HG02798 (cell line): Measurements from ENCODE around the gene ME3.

Experiments
- ATAC-seq: cut with Tn5 transposase; IDR thresholded peaks from one replicate; pipeline ENCODE4 v1.9.1; 2021; ENCODE audit warnings: mild to moderate bottlenecking; ENCODE audit not compliant: unreplicated experiment, poor library complexity

Gene ME3

DNA sequence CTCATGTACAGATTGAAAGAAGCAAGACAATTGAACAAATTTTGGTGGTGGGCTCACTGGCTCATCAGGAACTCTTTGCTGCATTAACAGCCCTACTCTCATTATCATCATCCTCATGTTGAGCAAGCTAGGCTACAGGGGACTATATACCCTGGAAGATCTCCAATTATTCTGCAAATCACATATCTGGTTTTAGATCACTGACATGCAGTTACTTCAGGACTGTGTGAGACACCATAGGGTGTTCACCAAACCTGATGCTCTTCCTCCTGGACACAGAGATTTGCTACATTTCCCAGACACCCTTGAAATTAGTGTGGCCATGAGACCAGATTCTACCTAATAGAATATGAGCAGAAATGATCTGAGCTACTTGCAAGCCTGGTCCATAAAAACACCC is 23.0 kb upstream of the ME3 start:
- no peak for ATAC-seq

DNA sequence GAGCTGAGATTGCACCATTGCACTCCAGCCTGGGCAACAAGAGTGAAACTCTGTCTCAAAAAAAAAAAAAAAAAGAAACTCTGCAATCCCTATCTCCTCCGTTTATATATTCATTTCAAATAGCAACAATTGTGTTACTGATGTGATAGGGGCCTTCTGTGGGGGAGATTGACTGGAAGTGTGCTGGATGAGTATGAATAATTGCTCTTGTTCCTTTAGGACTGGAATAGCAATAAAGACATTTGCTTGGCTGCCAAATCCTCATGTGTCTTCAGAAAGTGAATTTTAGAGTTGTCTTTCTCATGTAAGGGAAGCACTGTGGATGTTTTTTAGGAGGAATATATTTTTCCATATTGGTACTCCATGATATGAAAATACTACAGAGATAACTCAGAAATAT is 21.1 kb upstream of the ME3 start:
- no peak for ATAC-seq

DNA sequence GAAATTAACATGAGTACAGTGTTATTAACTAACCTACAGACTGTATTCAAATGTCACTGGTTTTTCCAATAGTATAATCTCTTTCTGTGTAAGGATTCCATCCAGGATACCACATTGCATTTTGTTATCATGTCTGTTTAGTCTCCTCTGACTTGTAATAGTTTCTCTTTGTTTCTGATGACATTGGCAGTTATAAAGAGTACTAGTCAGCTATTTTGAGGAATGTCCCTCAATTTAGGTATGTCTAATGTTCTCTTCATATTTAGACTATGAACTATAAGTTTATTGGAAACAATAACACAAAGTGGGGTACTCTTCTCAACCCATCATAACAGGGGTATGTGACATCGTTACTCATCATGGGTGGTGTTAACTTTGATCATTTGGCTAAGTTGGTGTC is 20.3 kb upstream of the ME3 start:
- ATAC-seq, result no peak

DNA sequence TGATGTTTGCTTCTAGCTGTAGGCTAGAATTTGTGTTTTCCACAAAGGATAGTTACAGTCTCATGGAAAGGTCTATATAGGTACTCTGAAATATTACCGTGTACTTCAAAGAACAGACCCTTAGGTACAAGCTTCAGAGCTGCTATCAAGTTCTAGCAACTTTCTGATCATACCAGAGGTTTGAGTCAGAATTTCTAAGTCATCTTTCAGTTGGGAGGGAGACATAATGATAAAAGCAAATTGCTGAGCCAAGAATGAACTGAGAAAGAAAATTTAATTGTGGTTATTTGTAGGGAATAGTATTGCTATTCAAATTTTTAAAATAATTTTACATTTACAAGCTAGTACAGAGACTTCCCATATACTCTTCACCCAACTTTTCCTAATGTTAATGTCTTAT is 19.9 kb upstream of the ME3 start:
- ATAC-seq, result no peak

DNA sequence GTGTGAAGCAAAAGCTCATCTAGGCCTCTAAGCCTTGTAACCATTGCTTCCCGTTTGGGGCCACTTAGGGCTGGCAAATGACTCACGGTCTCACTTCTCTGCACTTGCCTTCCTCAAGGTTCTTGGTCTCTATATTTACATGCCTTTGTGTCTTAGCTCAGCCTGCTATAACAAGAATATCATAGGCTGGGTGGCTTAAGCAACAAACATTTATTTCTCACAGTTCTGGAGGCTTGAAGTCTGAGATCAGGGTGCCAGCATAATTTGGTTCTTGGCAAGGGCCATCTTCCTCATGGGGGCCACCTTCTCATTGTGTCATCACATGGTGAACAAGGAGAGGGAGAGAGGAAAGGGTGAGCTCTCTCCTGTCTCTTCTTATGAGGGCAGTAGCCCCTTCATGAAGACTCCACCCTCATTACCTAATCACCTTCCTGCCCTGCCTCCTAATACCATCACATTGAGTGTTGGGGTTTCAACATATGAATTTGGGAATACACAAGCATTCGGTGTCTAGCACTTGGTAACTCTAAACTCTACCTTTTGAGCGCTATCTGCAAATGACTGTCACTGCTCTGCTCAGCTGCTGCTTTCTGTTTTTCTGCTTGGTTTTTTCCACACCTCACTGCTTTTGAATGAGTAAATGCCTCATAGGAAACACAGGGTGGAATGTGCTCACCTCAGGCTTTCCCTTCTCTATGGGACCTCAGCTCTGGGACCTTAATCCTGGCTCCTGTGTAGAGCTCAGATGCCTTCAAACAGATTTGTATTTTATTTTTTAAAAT is 16.2 kb upstream of the ME3 start:
- ATAC-seq, result peak; percentile 84

DNA sequence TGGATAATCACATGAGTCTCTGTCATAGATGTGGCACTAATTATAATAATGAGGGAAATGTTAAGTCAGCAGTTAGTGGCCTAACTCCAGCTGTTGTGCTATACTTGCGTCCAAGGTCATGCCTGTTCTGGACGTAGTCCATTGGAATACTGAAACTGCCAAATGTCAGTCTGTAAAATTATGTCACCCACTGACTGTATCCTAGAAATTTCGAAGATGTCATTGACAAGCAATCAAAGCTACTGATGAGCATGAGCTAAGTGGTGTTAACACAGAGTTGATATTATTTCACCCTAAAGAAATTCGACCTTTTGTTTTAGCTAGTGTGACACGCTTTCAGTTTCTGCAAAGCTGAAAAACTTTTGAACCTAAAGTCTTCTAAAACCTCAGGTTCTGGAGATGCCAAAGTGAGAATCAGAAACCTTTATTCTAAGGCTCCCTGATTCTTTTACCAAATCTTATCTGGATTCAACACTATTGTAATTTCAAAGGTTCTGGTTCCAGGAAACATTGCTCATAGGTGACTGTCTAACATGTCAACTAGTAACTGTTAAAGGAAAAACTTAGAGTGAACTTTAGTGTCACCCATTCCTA is 14.9 kb upstream of the ME3 start:
- ATAC-seq, result no peak

DNA sequence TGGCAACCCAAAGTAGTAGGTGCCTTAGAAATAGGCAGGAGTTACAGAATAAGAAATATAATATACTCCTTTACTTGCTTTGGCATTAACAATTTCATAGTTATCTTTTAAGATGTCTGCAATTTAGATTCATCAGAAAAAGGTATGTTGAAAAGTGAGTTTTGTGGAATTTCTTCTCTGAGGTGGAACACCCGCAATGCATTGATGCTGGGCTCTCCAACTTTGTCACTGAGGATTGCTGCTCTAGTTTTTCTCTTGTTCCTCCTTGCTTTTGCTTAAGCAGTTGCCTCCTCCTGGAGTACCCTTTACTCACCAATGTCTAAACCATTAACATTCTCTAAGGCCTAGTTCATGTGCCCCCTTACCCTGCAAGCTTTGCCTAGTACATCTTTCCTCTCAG is 14.1 kb upstream of the ME3 start:
- ATAC-seq, result no peak

DNA sequence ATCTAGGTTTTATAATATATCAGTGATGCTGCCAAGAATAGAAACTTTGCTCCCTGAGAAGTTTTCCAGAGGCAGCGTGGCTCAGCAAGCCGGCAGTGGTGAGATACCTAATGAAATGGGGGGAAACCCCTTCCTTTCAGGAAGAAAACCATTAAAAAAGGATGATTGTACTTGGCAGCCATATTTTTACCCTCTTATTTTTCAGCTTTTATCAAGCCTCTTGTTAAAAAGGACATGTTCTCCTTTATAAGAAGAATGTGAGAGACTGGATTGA is 9.0 kb upstream of the ME3 start:
- ATAC-seq, result no peak

DNA sequence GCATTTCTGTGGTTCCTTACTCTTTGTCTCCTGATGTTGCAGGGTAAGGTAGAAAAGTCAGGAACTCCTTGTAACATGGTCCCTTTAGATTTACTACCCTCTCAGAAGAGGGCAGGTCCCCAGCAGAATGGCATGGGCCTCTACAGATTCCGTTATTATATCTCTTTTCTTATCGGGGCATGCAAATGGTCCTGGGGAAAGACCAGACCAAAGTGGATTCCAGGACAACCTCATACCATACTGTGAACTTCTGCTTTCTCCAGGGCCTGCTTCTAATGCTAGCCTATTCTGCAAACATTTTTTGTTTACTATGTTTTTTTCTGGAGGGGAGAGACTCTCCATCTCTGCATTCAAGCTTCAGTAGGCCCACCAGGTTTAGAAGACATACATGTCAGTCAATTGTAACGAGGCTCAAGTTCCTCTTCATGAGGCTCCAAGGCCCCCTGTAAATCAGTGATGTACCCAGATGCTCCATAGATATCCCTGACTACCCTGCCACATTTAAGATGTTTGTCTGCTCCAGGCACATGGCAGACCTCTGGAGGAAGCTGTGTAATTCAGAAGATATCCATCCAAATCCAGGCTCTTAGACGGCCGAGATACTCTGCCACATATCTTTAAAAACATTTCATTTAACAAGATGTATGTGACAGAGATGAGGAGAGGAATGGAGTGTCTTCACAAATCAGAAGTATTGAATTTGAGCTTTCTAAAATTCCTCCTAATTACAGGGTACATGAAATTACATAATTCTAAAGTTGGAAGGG is 8.5 kb upstream of the ME3 start:
- ATAC-seq, result no peak

DNA sequence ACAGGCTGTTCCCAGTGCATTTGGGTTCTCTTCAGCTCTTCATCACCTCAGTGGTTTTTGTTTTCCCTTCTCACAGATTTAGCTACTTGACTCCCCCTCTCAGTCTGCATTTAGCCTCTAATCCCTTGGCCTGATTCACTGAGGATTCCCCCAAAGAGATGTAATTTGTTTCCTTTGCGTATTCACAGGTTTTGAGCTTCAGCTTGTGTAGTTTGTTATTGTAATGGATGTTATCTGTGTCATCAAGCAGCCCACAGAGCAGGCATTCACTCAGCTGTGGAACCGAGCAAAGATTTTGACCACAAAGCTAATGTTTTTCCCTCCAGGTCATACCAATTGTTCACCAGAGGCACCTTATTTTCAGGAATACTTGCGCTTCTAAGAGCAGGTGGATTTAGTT is 6.4 kb upstream of the ME3 start:
- ATAC-seq, result no peak

DNA sequence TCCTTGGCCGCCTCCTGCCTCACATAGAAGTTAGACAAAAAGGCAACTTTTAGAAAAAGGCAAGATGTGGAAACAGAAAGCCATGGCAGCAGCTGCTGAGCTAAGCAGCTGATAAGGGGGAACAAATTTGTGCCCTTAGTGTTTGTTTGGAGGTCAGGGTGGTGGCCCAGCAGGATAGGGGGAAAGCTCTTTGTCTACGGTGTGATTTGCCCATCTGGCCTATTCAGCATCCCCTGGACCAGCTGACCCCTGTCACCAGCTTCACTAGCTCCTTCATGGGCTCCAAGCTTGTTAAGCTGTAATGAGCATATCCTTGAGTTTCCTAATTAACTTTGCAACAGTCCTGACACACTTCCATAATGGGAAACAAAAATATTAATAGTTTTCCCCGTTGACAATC is 5.9 kb upstream of the ME3 start:
- no peak for ATAC-seq

DNA sequence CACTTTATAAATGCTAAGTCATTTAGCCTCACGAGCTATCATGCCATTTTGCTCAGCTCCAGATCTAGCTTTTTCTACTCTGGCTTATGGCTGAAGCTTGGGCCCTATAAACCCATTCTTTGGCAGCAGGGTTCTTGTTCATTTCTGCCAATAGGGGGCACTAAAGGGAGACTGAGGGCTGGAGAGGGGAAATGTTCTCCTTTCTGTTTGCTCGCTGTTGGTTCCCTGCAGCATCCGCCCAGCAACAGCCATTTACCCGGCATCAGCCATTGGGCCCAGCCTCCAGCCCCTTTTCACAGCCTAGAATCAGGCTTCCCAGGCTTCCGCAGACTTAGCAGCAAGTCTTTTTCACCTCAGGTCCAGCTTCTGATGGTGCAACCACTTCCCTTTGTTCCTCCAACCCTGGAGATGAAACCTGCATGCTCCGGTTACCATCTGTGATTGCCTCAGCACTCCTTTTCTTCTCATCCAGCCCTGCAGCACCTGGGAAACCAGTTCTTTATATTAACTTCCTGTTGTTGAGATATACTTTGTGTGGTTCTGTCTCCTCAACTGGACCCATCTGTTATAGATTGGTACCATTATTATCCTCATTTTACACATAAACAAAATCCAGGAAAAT is 4.2 kb upstream of the ME3 start:
- ATAC-seq, result no peak

DNA sequence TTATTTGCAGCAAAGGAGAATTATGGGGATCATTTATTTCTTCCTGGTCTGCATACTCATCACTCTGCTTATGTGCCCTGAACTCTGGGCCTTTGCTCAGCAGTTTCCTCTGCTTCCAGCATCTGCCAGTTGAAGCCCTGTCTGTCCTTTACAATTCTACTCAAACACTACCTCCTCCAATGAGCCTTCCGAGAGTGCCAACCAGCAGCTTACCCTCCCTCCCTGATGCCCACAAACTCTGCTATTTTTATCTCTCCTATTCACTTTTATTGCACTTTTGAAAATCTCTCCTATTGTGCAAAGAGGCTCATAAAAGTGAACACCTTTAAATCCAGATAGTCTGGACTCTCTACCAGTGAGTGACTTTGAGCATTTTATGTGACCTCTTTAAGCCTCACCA is 3.6 kb upstream of the ME3 start:
- no peak for ATAC-seq

DNA sequence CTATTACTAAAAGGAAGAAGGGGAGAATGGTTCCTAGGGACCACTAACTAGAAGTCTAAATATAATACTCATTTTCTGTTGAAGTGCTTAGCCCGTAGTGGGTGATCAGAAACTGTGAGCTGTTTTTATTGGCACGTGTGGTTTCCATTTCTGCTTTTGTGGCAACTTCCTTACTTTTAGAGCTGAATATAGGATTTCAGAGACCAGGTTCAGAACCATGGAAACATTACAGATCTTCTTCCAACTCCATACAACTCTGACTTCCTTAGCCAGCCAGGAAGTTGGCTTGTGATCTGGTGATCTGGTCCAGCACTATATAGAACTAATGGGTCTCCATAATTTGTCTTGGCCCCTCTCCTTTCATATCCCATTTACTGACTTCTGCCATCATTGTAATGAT is 2.6 kb upstream of the ME3 start:
- ATAC-seq, result no peak

DNA sequence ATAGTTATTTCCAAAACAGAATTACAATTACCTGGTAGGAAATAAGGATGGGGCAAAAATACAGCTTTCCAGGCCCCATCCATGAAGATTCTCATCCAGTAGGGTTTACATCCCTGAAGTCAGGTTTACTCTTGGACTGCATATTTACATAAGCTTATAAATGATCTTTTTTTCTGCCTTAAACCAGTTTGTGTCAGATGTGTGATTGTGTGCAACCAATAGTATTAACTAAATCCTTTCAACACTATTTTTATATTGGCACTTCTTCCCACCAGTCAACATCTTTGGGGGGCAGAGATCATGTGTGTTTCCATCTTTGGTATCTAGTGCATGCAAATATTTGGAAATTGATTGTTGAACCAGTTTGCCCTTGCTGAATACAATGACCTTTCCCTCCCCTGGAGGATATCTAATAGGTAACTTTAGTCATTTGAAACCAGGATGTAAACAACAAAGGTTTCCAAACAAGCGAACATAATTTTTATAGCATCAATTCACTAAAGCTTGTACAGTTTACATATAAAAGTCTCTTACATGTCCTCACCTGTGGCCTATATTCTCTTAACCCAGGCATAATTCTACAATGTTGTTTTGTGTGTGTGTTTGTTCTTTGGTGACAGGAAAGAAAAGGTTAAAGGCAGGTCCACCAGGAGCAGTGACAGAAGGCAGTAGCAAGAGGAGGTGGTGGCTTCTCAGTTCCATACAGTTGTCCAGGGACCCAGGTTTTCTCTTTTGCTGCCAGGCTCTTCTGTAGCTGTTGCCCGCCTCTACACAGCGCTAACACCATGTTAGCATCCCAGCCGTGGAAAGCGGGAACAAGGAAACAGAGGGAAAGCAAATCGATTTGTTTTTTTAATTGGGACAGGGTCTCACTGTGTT is 1.7 kb upstream of the ME3 start:
- no peak for ATAC-seq

DNA sequence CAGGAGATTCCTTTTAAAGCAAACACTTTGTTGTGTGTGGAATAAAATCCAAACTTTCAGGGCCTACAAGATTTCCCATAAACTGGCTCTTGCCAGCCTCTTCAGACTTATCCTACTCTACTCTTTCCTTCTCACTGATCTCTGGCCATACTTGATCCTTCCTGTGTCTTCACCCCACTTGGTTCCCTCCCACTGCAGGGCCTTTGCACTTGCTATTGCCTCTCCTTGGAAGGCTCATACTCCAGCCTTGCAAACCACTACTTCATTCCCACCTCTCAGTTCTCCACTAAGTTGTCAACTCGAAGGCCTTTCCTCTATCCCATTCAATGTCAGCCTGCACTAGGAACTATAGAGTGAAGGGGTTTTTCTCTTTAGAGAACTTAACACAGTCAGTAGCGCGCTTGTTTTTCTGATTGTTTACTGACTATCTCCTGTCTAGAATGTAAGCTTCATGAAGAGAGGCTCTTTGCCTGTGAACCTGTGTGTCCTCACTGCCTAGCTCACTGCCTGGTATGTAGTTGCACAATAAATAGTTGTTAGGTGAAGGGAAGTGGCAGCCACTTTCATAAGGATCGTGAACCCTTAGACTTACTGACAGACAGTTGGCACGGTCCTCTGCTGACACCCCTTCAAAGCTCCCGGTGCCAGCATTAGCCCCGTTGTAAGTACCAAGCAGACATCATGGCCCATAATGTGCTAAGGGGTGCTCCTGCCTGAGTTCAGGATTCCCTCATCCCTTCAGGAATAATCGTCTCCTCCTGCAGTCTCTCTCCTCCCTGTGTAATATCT is 833 bp upstream of the ME3 start:
- no peak for ATAC-seq

DNA sequence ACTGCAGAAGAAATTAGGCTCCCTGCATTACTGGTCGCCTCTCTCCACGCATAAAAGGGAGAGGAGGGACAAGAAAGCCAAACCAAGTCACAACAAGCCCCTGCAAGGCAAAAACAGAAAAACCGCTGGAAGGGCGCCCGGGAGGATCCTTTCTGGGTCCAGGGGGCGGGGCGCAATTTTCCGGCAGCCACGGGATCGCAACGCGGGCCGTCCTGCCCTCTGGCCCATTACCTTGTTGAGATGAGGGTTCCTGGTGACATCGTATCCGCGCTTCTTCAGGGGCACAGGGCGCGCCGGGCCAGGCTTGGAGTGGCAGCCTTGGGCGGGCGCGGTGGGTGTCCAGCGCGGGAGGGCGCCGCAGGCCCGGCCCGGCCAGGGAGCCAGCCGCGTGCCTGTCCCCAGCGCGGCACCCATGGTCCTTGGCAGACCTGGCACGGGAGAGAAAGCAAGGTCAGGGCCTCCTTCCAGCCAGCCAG is 847 bp downstream of the ME3 start:
- no peak for ATAC-seq

DNA sequence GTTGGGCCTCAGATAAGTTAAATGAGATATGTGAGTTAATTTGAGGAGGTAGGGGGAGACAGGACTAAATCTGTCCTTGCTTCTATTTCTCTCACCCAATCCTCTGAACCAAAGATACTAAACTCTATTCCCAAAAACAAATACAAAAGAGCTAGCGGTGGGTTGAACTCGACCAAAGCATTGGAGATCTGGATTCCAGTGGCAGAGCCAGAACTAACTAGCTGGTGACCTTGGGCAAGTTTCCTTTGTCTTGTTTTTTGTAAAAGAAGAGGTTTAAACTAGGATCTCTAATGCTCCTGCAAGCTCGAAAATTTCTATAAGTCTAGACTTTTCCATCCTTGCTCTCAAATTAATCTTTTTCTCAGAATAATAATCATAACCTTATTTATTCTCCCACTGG is 1.5 kb downstream of the ME3 start:
- no peak for ATAC-seq

DNA sequence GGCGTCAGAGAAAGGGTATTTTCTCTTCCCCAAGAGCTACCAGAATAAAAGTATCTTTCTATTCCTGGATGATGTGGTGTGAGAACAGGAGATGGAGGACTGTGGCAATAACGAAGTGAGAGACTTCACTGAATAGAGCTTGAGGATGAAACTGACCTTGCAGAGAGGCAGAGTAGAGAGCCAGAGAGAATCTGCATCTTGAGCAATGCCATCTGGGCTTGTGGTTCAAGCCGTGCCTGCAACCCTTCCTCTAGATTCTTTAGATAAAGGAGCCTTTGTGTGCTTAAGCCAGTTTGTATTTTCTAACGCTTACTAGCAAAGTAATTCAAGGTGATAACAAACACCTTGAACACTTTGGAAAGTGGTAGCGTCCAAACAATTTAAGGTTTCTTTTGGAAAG is 2.2 kb downstream of the ME3 start:
- ATAC-seq, result no peak

DNA sequence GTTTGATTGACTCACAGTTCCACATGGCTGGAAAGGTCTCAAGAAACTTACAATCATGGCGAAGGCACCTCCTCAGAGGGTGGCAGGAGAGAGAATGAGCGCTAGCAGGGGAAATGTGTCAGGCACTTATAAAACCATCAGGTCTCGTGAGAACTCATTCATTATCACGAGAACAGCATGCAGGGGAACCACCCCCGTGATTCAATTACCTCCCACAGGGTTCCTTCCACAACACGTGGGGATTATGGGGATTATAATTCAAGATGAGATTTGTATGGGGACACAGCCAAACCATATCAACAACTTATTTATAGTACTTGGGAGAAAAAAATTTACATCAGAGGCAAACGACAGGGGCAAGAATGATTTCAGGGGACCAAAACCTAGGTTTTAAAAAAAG is 3.0 kb downstream of the ME3 start:
- no peak for ATAC-seq
